Smooth muscle cell (in vitro differentiated cells): ENCODE data around the gene CD8A. TPM values are rescaled to one million over a fixed set of nuclear protein-coding genes. Genes with fewer than 3 reads are reported as not detected.

Source experiments
- DNase-seq: peaks from one replicate; lab custom pipeline; 2025; ENCODE audit not compliant: unreplicated experiment; lab: John Stamatoyannopoulos, UW
- H2AFZ ChIP-seq: fragments of 200-600 bp; sonication (generic); 2 replicates; pipeline ENCODE4 v1.6.0; 2016; ENCODE audit warnings: antibody characterized with exemption, low read depth, mild to moderate bottlenecking
- H3F3A ChIP-seq: fragments of 200-600 bp; sonication (generic); 2 replicates; pipeline ENCODE4 v1.6.0; 2017; ENCODE audit warnings: antibody characterized with exemption, low read depth
- H3K27ac ChIP-seq: fragments of 200-600 bp; sonication (generic); 2 replicates; pipeline ENCODE4 v1.5.1; 2016; ENCODE audit warnings: low read depth, mild to moderate bottlenecking
- H3K27me3 ChIP-seq: fragments of 200-600 bp; sonication (generic); 2 replicates; pipeline ENCODE4 v1.6.1; 2016; ENCODE audit warnings: low read depth, mild to moderate bottlenecking
- H3K36me3 ChIP-seq: fragments of 200-600 bp; sonication (generic); 2 replicates; pipeline ENCODE4 v1.5.1; 2016; ENCODE audit warnings: low read depth
- H3K4me1 ChIP-seq: fragments of 200-600 bp; sonication (generic); 2 replicates; pipeline ENCODE4 v1.5.1; 2016; ENCODE audit warnings: low read depth
- H3K4me2 ChIP-seq: fragments of 200-600 bp; sonication (generic); 2 replicates; pipeline ENCODE4 v1.6.0; 2016; ENCODE audit warnings: mild to moderate bottlenecking
- H3K4me3 ChIP-seq: fragments of 200-600 bp; sonication (generic); 2 replicates; pipeline ENCODE4 v1.5.1; 2016; ENCODE audit warnings: mild to moderate bottlenecking
- H3K79me2 ChIP-seq: fragments of 200-600 bp; sonication (generic); 2 replicates; pipeline ENCODE4 v1.6.0; 2016; ENCODE audit warnings: low read depth, mild to moderate bottlenecking
- H3K9ac ChIP-seq: fragments of 200-600 bp; sonication (generic); 2 replicates; pipeline ENCODE4 v1.6.0; 2016; ENCODE audit warnings: low read depth
- H3K9me3 ChIP-seq: fragments of 200-600 bp; sonication (generic); replicated peaks from 2 replicates; pipeline ENCODE4 v1.5.1; 2016; ENCODE audit warnings: low read depth
- H4K20me1 ChIP-seq: fragments of 200-600 bp; sonication (generic); 2 replicates; pipeline ENCODE4 v1.6.0; 2016; ENCODE audit warnings: low read depth
- CTCF ChIP-seq: fragments of 200-600 bp; sonication (generic); IDR thresholded peaks from 2 replicates; pipeline ENCODE4 v1.5.1; 2017; ENCODE audit warnings: borderline replicate concordance, mild to moderate bottlenecking, antibody characterized with exemption; ENCODE audit not compliant: insufficient read depth, poor library complexity, severe bottlenecking
- WGBS: methylation state at CpG from one replicate; pipeline ENCODE4 v1.1.7; 2016; ENCODE audit warnings: low lambda C conversion rate; 5-methylcytosine and 5-hydroxymethylcytosine counted together
- polyA plus RNA-seq: library from polyadenylated mRNA; unstranded; fragments of >200 nt; fragmentation: Nextera tagmentation; extraction: Ambion mirVana; gene quantifications from 2 replicates; pipeline ENCODE4 v1.2.1, GENCODE V29; 2016
- total RNA-seq: library from RNA; depleted of rRNA; stranded (reverse); fragments of >200 nt; gene quantifications from 2 replicates; pipeline ENCODE4 v1.2.3, GENCODE V29; 2014

Gene CD8A
- total and polyA plus RNA-seq, 2 experiments from 2014 or later = not detected

GRCh38 chr2:86752934-86753333 lies 37.8 kb downstream of the CD8A start:
- Histone ChIP-seq H4K20me1 (no peaks in the 10 kb centered on the region), H2AFZ (no peak overlapping the region), H3K27ac (no peak overlapping the region), H3K79me2 (peaks cover 27% of the 10 kb centered on the region), H3K4me1 (peaks cover 5% of the 10 kb centered on the region), H3K36me3 (peaks cover 6% of the 10 kb centered on the region), H3F3A (no peaks in the 10 kb centered on the region), H3K9ac (no peak overlapping the region), H3K4me2 (no peak overlapping the region), H3K27me3 (no peaks in the 10 kb centered on the region), H3K4me3 (no peak overlapping the region), H3K9me3 (peaks cover 8% of the 10 kb centered on the region)
- no peak for TF ChIP-seq CTCF
- no peak for DNase-seq
- WGBS = 95% methylated on average over 3 of the region's 3 CpGs

- H3K4me1 ChIP-seq = peaks cover 5% of the 10 kb centered on the region
- H3K79me2 ChIP-seq = peaks cover 27% of the 10 kb centered on the region
- DNase-seq = no peak
- H3K9me3 ChIP-seq = peaks cover 8% of the 10 kb centered on the region
- H3K4me2 ChIP-seq = no peak overlapping the region
- no peaks in the 10 kb centered on the region for H4K20me1 ChIP-seq
- no peak overlapping the region for H3K27ac ChIP-seq
- H2AFZ ChIP-seq = no peak overlapping the region
- no peak overlapping the region for H3K4me3 ChIP-seq
- WGBS = 97% methylated on average over 1 of the region's 1 CpG
- no peak overlapping the region for H3K9ac ChIP-seq
- no peaks in the 10 kb centered on the region for H3K27me3 ChIP-seq
- no peak for TF ChIP-seq CTCF
- peaks cover 6% of the 10 kb centered on the region for H3K36me3 ChIP-seq
- no peaks in the 10 kb centered on the region for H3F3A ChIP-seq
These were observed 38.9 kb downstream of the CD8A start for GRCh38 chr2:86751778-86752177.

GRCh38 chr2:86750240-86750839 lies 40.4 kb downstream of the CD8A start:
- 94% methylated on average over 3 of the region's 3 CpGs for whole genome bisulfite sequencing
- Histone ChIP-seq H3F3A (no peaks in the 10 kb centered on the region), H3K4me2 (no peak overlapping the region), H3K9ac (no peak overlapping the region), H3K9me3 (peaks cover 8% of the 10 kb centered on the region), H3K36me3 (peaks cover 6% of the 10 kb centered on the region), H2AFZ (no peak overlapping the region), H4K20me1 (no peaks in the 10 kb centered on the region), H3K27me3 (no peaks in the 10 kb centered on the region), H3K27ac (no peak overlapping the region), H3K4me3 (no peak overlapping the region), H3K4me1 (peaks cover 5% of the 10 kb centered on the region), H3K79me2 (peaks cover 35% of the 10 kb centered on the region)
- DNase-seq = no peak
- no peak for TF ChIP-seq CTCF
